Mesothelial cell of epicardium (in vitro differentiated cells): ENCODE measurements around the gene LRIG1. TPM values are rescaled to one million over a fixed set of nuclear protein-coding genes. Genes with fewer than 3 reads are reported as not detected.

Source experiments
- DNase-seq, 2 experiments: peaks; one replicate each; pipeline ENCODE4 v3.0.0; 2021; ENCODE audit warnings: low spot score in 2 of 2; ENCODE audit not compliant: unreplicated experiment in 2 of 2
- H3K27ac Mint-ChIP-seq: 2 replicates; pipeline ENCODE4 v1.8.0; 2021; ENCODE audit warnings: mixed read lengths
- H3K27me3 Mint-ChIP-seq: 2 replicates; pipeline ENCODE4 v1.8.0; 2021; ENCODE audit warnings: low read depth, mixed read lengths
- H3K36me3 Mint-ChIP-seq: 2 replicates; pipeline ENCODE4 v1.8.0; 2021; ENCODE audit warnings: mixed read lengths
- H3K4me1 Mint-ChIP-seq: 2 replicates; pipeline ENCODE4 v1.8.0; 2021; ENCODE audit warnings: mixed read lengths
- H3K4me3 Mint-ChIP-seq: 2 replicates; pipeline ENCODE4 v1.8.0; 2021; ENCODE audit warnings: mild to moderate bottlenecking, moderate library complexity, mixed read lengths
- H3K9me3 Mint-ChIP-seq: 2 replicates; pipeline ENCODE4 v1.8.0; 2021; ENCODE audit warnings: mixed read lengths
- CTCF ChIP-seq: fragments of 200-600 bp; sonication (generic); IDR thresholded peaks from one replicate; pipeline ENCODE4 v1.5.0; 2021; ENCODE audit warnings: antibody characterized with exemption; ENCODE audit not compliant: unreplicated experiment
- total RNA-seq: library from RNA; stranded (reverse); gene quantifications from 3 replicates; pipeline ENCODE4 v1.2.1, GENCODE V29; 2021

Gene LRIG1
- total RNA-seq, 1 donor from 2014 or later, result 5.5 TPM

- no peaks in the 10 kb centered on the region for H3K4me1 Mint-ChIP-seq
Measured at GRCh38 chr3:66517241-66517640, 16.4 kb upstream of the LRIG1 start.

GRCh38 chr3:66508461-66508860, 7.6 kb upstream of the LRIG1 start:
- Mint-ChIP-seq H3K9me3 (peaks cover 6% of the 10 kb centered on the region), H3K27me3 (peaks cover 49% of the 10 kb centered on the region), H3K4me3 (no peak overlapping the region), H3K27ac (no peak overlapping the region), H3K36me3 (no peaks in the 10 kb centered on the region), H3K4me1 (peaks cover 5% of the 10 kb centered on the region)
- TF ChIP-seq CTCF, result no peak
- DNase-seq, result no peak

More at GRCh38 chr3:66517241-66517640, 16.4 kb upstream of the LRIG1 start:
- no peak for TF ChIP-seq CTCF
- H3K27ac Mint-ChIP-seq, result no peak overlapping the region
- H3K27me3 Mint-ChIP-seq, result peaks cover 21% of the 10 kb centered on the region
- peaks cover 2% of the 10 kb centered on the region for H3K9me3 Mint-ChIP-seq
- no peak overlapping the region for H3K4me3 Mint-ChIP-seq
- no peak for DNase-seq
- no peaks in the 10 kb centered on the region for H3K36me3 Mint-ChIP-seq

GRCh38 chr3:66507423-66508260, 6.8 kb upstream of the LRIG1 start:
- Mint-ChIP-seq H3K4me3 (no peak overlapping the region), H3K27ac (no peak overlapping the region), H3K27me3 (peaks cover 53% of the 10 kb centered on the region), H3K9me3 (peaks cover 6% of the 10 kb centered on the region), H3K36me3 (no peaks in the 10 kb centered on the region), H3K4me1 (peaks cover 6% of the 10 kb centered on the region)
- TF ChIP-seq CTCF, result no peak
- no peak for DNase-seq

GRCh38 chr3:66506154-66506553, 5.3 kb upstream of the LRIG1 start:
- no peak for DNase-seq
- H3K27me3 Mint-ChIP-seq, result peaks cover 56% of the 10 kb centered on the region

GRCh38 chr3:66504850-66505641, 4.2 kb upstream of the LRIG1 start:
- Mint-ChIP-seq H3K4me3 (no peak overlapping the region), H3K27ac (no peak overlapping the region), H3K4me1 (peaks cover 18% of the 10 kb centered on the region), H3K36me3 (no peaks in the 10 kb centered on the region), H3K27me3 (peaks cover 50% of the 10 kb centered on the region), H3K9me3 (no peaks in the 10 kb centered on the region)
- no peak for DNase-seq
- no peak for TF ChIP-seq CTCF

More at GRCh38 chr3:66506154-66506553, 5.3 kb upstream of the LRIG1 start:
- Mint-ChIP-seq H3K36me3 (no peaks in the 10 kb centered on the region), H3K4me3 (no peak overlapping the region), H3K4me1 (peaks cover 16% of the 10 kb centered on the region), H3K9me3 (no peaks in the 10 kb centered on the region), H3K27ac (no peak overlapping the region)
- TF ChIP-seq CTCF, result no peak
